GM12878 (cell line): ENCODE results near the gene PRKAR2B. TPM values are rescaled to one million over a fixed set of nuclear protein-coding genes. Genes with fewer than 3 reads are reported as not detected.

Experiments used
- ATAC-seq: fragments of 200-7000 bp; cut with Tn5 transposase; 3 replicates; pipeline ENCODE4 v1.9.1; 2020; ENCODE audit warnings: mild to moderate bottlenecking, moderate library complexity
- BruUV-seq: library from RNA; stranded (reverse); fragments of 400-500 nt; replicated peaks from 2 replicates; lab custom pipeline; 2021; lab: Mats Ljungman, UMichigan
- CTCF ChIA-PET: fragments of 300-600 bp; sonication (Branson Sonifier 250); formaldehyde crosslinking; extraction: SDS; loops from one replicate; lab custom pipeline; 2021; ENCODE audit warnings: inconsistent platforms; lab: Yijun Ruan, JAX
- POLR2A ChIA-PET: fragments of 350-600 bp; formaldehyde crosslinking; extraction: SDS; loops from one replicate; lab custom pipeline; 2021; ENCODE audit warnings: inconsistent platforms; lab: Charles Lee
- RAD21 ChIA-PET: fragments of 300-600 bp; sonication (Branson Sonifier 250); formaldehyde crosslinking; loops from one replicate; lab custom pipeline; 2023; ENCODE audit warnings: antibody characterized with exemption; ENCODE audit not compliant: unreplicated experiment; lab: Charles Lee
- SMC1A ChIA-PET: fragments of 300-600 bp; sonication (Branson Sonifier 250); formaldehyde crosslinking; loops from one replicate; lab custom pipeline; 2023; ENCODE audit not compliant: unreplicated experiment, uncharacterized antibody; lab: Charles Lee
- DNase-seq: peaks from one replicate; pipeline ENCODE4 v3.0.0-alpha.2; 2011; ENCODE audit warnings: low read depth, low spot score
- FAIRE-seq: peaks from 3 replicates; lab custom pipeline; 2011; peaks lifted over from hg19 to GRCh38; lab: Jason Lieb, UNC
- H2AFZ ChIP-seq: 2 replicates; pipeline ENCODE4 v1.6.0; 2011; ENCODE audit warnings: low read depth, low read length, control low read depth; ENCODE audit not compliant: control insufficient read depth
- H3K27ac ChIP-seq: 2 replicates; pipeline ENCODE4 v1.5.1; 2011; ENCODE audit warnings: control low read depth; ENCODE audit not compliant: control insufficient read depth, insufficient read depth
- H3K27me3 ChIP-seq, 2 experiments: replicated peaks in 1 of 2; 2 replicates each; pipeline versions ENCODE4 v1.6.0 to v1.6.1; 2011; ENCODE audit warnings: low read length in 1 of 2; ENCODE audit not compliant: control insufficient read depth in 2 of 2, insufficient read depth in 2 of 2
- H3K36me3 ChIP-seq, 2 experiments: 2 replicates each; pipeline ENCODE4 v1.5.1; 2011; ENCODE audit warnings: low read length in 1 of 2; ENCODE audit not compliant: control insufficient read depth in 2 of 2, insufficient read depth in 2 of 2
- H3K4me1 ChIP-seq: 2 replicates; pipeline ENCODE4 v1.6.1; 2011; ENCODE audit warnings: mild to moderate bottlenecking, low read length, moderate library complexity, mixed read lengths; ENCODE audit not compliant: control insufficient read depth, insufficient read depth
- H3K4me2 ChIP-seq: 2 replicates; pipeline ENCODE4 v1.6.0; 2011; ENCODE audit warnings: control low read depth; ENCODE audit not compliant: control insufficient read depth, insufficient read depth
- H3K4me3 ChIP-seq: fragments of 200-600 bp; sonication (generic); 2 replicates; pipeline ENCODE4 v1.5.1; 2016
- H3K79me2 ChIP-seq: 2 replicates; pipeline ENCODE4 v1.6.0; 2011; ENCODE audit warnings: low read length; ENCODE audit not compliant: control insufficient read depth, insufficient read depth
- H3K9ac ChIP-seq: 2 replicates; pipeline ENCODE4 v1.8.0; 2011; ENCODE audit warnings: low read length, control low read depth, mixed read lengths; ENCODE audit not compliant: control insufficient read depth, insufficient read depth
- H3K9me3 ChIP-seq: replicated peaks from 3 replicates; pipeline ENCODE4 v1.5.1; 2011; ENCODE audit warnings: mild to moderate bottlenecking, low read length; ENCODE audit not compliant: control insufficient read depth, insufficient read depth
- H4K20me1 ChIP-seq: 2 replicates; pipeline ENCODE4 v1.6.0; 2011; ENCODE audit not compliant: control insufficient read depth, insufficient read depth
- BRCA1 ChIP-seq: IDR thresholded peaks from 2 replicates; pipeline ENCODE4 v1.6.1; 2011; ENCODE audit warnings: low read depth, low read length, improper control_type of control experiment
- CBFB ChIP-seq: IDR thresholded peaks from 2 replicates; pipeline ENCODE4 v1.6.1; 2016; ENCODE audit warnings: antibody characterized with exemption, low read depth
- HDAC2 ChIP-seq: fragments of 200-600 bp; sonication (generic); IDR thresholded peaks from 2 replicates; pipeline ENCODE4 v1.6.1; 2017
- MXI1 ChIP-seq: fragments of 150-350 bp; IDR thresholded peaks from 2 replicates; pipeline ENCODE4 v1.6.1; 2011; ENCODE audit warnings: low read depth, mild to moderate bottlenecking, inconsistent platforms, low read length, improper control_type of control experiment
- PML ChIP-seq: IDR thresholded peaks from 2 replicates; pipeline ENCODE4 v1.6.1; 2012; ENCODE audit warnings: low read length, inconsistent platforms
- SIX5 ChIP-seq: IDR thresholded peaks from 2 replicates; pipeline ENCODE4 v1.6.1; 2011; ENCODE audit warnings: mild to moderate bottlenecking, low read depth, low read length, moderate library complexity; ENCODE audit not compliant: severe bottlenecking
- ZSCAN29 ChIP-seq: fragments of 450-650 bp; IDR thresholded peaks from 2 replicates; pipeline ENCODE4 v1.6.1; 2017; ENCODE audit warnings: mild to moderate bottlenecking, moderate library complexity
- WGBS: methylation state at CpG from one replicate; pipeline ENCODE4 v1.1.6; 2016; ENCODE audit warnings: low lambda C conversion rate; ENCODE audit not compliant: insufficient replicate concordance, insufficient coverage; ENCODE audit errors: missing lambda C conversion rate; 5-methylcytosine and 5-hydroxymethylcytosine counted together
- in situ Hi-C: fragments of 300-500 bp; cut with MboI; formaldehyde crosslinking; loops from 9 replicates; pipeline ENCODE4 v1.14.3; 2018; ENCODE audit warnings: mixed read lengths
- intact Hi-C: fragments of 100-400 bp; cut with micrococcal nuclease; formaldehyde crosslinking; loops from one replicate; pipeline ENCODE4 v1.14.2; 2022; ENCODE audit not compliant: unreplicated experiment
- polyA plus RNA-seq, 11 experiments: library from polyadenylated mRNA; depleted of rRNA in 4 of 11; unstranded in 6 of 11; stranded (reverse) in 5 of 11; fragments of >200 nt; fragmentation: Nextera tagmentation in 4 of 11; fragmentation: Illumina TruSeq in 1 of 11; extraction: Ambion mirVana in 4 of 11; extraction: Trizol in 1 of 11; gene quantifications; 1 replicate in 1 of 11; 2 replicates in 10 of 11; pipeline versions ENCODE4 v1.2.1 to v1.2.3, GENCODE V29; 2011 to 2016; ENCODE audit warnings: inconsistent platforms in 2 of 11, missing spikeins in 2 of 11, low read depth in 1 of 11
- total RNA-seq, 4 experiments: library from RNA; depleted of rRNA in 3 of 4; stranded (reverse); fragments of >200 nt in 3 of 4; fragmentation: Illumina TruSeq in 1 of 4; extraction: Trizol in 1 of 4; gene quantifications; 2 replicates each; pipeline versions ENCODE4 v1.2.1 to v1.2.3, GENCODE V29; 2013 to 2021
- TF ChIP-seq, protein P1 (sequence below): fragments of 450-650 bp; IDR thresholded peaks from 2 replicates; pipeline ENCODE4 v1.6.1; 2016; ENCODE audit warnings: mild to moderate bottlenecking, moderate library complexity, borderline replicate concordance

Gene PRKAR2B
- total and polyA plus RNA-seq, 10 of the 15 experiments (the other 5 are each of a cell fraction or from before 2014, with no cell fraction given), result 0.01 to 0.18 (median 0.04) TPM; not detected in 4

- ATAC-seq (no peak), DNase-seq (no peak), FAIRE-seq (no peak)
- intact Hi-C loops, result no loop called here
- ChIA-PET CTCF (no interaction called here), POLR2A (interaction anchor here (0.6 kb wide), 2 partner anchors 10 to 581 kb away, joined by 4 to 6 read pairs; no protein-coding TSS in a partner anchor), SMC1A (interaction anchor here (0.7 to 0.8 kb wide), 2 partner anchors 12 to 22 kb away, joined by 3 to 4 read pairs; no protein-coding TSS in a partner anchor), RAD21 (interaction anchor here (0.6 kb wide), 1 partner anchor 64 kb away, joined by 6 read pairs; no protein-coding TSS in a partner anchor)
- no peak overlapping the region for H3K4me3 ChIP-seq
- H3K79me2 ChIP-seq, result no peaks in the 10 kb centered on the region
- H3K9ac ChIP-seq, result no peak overlapping the region
- 0% methylated on average over 1 of the region's 1 CpG for WGBS
- no TSS peak for BruUV-seq
- no peaks in the 10 kb centered on the region for H4K20me1 ChIP-seq
- TF ChIP-seq CBFB, result no peak
- TF ChIP-seq, protein P1, sequence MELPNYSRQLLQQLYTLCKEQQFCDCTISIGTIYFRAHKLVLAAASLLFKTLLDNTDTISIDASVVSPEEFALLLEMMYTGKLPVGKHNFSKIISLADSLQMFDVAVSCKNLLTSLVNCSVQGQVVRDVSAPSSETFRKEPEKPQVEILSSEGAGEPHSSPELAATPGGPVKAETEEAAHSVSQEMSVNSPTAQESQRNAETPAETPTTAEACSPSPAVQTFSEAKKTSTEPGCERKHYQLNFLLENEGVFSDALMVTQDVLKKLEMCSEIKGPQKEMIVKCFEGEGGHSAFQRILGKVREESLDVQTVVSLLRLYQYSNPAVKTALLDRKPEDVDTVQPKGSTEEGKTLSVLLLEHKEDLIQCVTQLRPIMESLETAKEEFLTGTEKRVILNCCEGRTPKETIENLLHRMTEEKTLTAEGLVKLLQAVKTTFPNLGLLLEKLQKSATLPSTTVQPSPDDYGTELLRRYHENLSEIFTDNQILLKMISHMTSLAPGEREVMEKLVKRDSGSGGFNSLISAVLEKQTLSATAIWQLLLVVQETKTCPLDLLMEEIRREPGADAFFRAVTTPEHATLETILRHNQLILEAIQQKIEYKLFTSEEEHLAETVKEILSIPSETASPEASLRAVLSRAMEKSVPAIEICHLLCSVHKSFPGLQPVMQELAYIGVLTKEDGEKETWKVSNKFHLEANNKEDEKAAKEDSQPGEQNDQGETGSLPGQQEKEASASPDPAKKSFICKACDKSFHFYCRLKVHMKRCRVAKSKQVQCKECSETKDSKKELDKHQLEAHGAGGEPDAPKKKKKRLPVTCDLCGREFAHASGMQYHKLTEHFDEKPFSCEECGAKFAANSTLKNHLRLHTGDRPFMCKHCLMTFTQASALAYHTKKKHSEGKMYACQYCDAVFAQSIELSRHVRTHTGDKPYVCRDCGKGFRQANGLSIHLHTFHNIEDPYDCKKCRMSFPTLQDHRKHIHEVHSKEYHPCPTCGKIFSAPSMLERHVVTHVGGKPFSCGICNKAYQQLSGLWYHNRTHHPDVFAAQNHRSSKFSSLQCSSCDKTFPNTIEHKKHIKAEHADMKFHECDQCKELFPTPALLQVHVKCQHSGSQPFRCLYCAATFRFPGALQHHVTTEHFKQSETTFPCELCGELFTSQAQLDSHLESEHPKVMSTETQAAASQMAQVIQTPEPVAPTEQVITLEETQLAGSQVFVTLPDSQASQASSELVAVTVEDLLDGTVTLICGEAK, result no peak
- TF ChIP-seq MXI1, result no peak
- no peak for TF ChIP-seq ZSCAN29
- TF ChIP-seq PML, result no peak
- no peak for TF ChIP-seq SIX5
- TF ChIP-seq BRCA1, result no peak
- TF ChIP-seq HDAC2, result no peak
- H2AFZ ChIP-seq, result no peak overlapping the region
- H3K4me1 ChIP-seq, result no peaks in the 10 kb centered on the region
- no peak overlapping the region for H3K27ac ChIP-seq
- H3K27me3 ChIP-seq, result no peaks in the 10 kb centered on the region
- H3K36me3 ChIP-seq, result no peaks in the 10 kb centered on the region
- H3K4me2 ChIP-seq, result no peak overlapping the region
- in situ Hi-C loops, result no loop called here
- no peaks in the 10 kb centered on the region for H3K9me3 ChIP-seq
These were observed 56.3 kb downstream of the PRKAR2B start for GRCh38 chr7:107100824-107101223.
